Measurements from ENCODE around the gene EMILIN3. TPM values are rescaled to one million over a fixed set of nuclear protein-coding genes. Genes with fewer than 3 reads are reported as not detected.

The EMILIN3 gene
- total RNA-seq, 1 donor from 2014 or later, result 0.20 TPM

DNA sequence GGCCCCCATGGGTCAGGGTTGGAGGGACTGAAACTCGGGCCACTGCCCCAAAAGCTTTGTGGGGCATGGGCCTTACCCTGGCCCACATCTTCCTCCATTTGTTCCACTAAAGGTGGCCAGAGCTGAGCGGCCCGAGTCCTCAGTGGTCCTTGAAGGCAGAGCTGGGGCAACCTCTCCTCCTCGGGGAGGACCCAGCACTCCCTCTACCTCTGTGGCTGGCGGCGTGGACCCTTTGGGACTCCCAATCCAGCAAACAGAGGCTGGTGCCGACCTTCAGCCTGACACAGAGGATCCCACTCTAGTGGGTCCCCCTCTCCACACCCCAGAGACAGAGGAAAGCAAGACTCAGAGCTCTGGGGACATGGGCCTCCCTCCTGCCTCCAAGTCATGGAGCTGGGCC is 16.7 kb downstream of the EMILIN3 start:
- FAIRE-seq, result no peak
- TF ChIP-seq CTCF (IDR thresholded peaks at IDR 0.05; ENCODE audit: insufficient read depth, low read depth, low read length) (no peak), EZH2 (IDR thresholded peaks at IDR 0.05; ENCODE audit: insufficient read depth, low read length) (no peak)

DNA sequence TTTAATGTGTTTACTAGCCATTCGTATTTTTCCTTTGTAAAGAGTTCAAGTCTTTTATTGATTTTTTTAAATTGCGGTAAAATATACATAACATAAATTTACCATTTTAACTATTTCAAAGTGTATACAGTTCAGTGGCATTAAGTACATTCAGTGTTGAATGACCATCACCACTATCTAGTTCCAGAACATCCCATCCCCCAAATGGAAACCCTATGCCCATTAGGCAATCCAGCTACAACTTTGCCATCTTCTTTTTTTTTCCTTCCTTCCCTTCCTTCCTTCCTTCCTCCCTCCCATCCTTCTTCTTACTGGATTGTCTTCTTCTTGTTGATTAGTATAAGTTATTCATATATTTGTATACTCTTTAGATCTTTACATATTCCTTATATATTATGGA is 17.4 kb downstream of the EMILIN3 start:
- no peaks in the 10 kb centered on the region for H4K20me1 ChIP-seq (ENCODE audit: insufficient read depth, low read length)
- H3K27ac ChIP-seq (ENCODE audit: low read depth, low read length), result no peak overlapping the region
- Mint-ChIP-seq H3K9me3 (ENCODE audit: unreplicated experiment) (no peaks in the 10 kb centered on the region), H3K27me3 (ENCODE audit: low read depth, unreplicated experiment) (no peaks in the 10 kb centered on the region), H3K4me3 (ENCODE audit: unreplicated experiment) (no peak overlapping the region), H3K36me3 (ENCODE audit: low read depth, unreplicated experiment) (peaks cover 36% of the 10 kb centered on the region), H3K4me1 (ENCODE audit: low read depth, unreplicated experiment) (no peaks in the 10 kb centered on the region), H3K27ac (ENCODE audit: unreplicated experiment) (no peak overlapping the region)
- TF ChIP-seq EZH2 (IDR thresholded peaks at IDR 0.05; ENCODE audit: insufficient read depth, low read length) (no peak), CTCF (IDR thresholded peaks at IDR 0.05; ENCODE audit: insufficient read depth, low read depth, low read length) (no peak)
- no peak overlapping the region for H3K4me3 ChIP-seq (ENCODE audit: insufficient read depth, low read depth, low read length)
- no peaks in the 10 kb centered on the region for H3K79me2 ChIP-seq (ENCODE audit: insufficient read depth, low read length)
- no peaks in the 10 kb centered on the region for H3K27me3 ChIP-seq (ENCODE audit: insufficient read depth, low read length)
- H3K36me3 ChIP-seq (ENCODE audit: insufficient read depth, low read length), result no peaks in the 10 kb centered on the region
- no peak overlapping the region for H2AFZ ChIP-seq (ENCODE audit: low read depth, low read length)
- H3K9me3 ChIP-seq (ENCODE audit: insufficient read depth, low read depth, low read length), result no peaks in the 10 kb centered on the region
- no peak overlapping the region for H3K9ac ChIP-seq (ENCODE audit: low read length)
- H3K4me1 ChIP-seq (ENCODE audit: insufficient read depth, low read length), result no peaks in the 10 kb centered on the region
- H3K4me2 ChIP-seq (ENCODE audit: low read length), result no peak overlapping the region
- no peak for DNase-seq (ENCODE audit: low read depth)
- no peak for FAIRE-seq

More for the DNA sequence above, 16.7 kb downstream of the EMILIN3 start:
- Histone ChIP-seq H3K4me2 (ENCODE audit: low read length) (no peak overlapping the region), H3K4me1 (ENCODE audit: insufficient read depth, low read length) (no peaks in the 10 kb centered on the region), H3K27me3 (ENCODE audit: insufficient read depth, low read length) (no peaks in the 10 kb centered on the region), H3K4me3 (ENCODE audit: insufficient read depth, low read depth, low read length) (no peak overlapping the region), H3K27ac (ENCODE audit: low read depth, low read length) (no peak overlapping the region), H3K79me2 (ENCODE audit: insufficient read depth, low read length) (no peaks in the 10 kb centered on the region), H2AFZ (ENCODE audit: low read depth, low read length) (no peak overlapping the region), H3K9me3 (ENCODE audit: insufficient read depth, low read depth, low read length) (no peaks in the 10 kb centered on the region), H3K36me3 (ENCODE audit: insufficient read depth, low read length) (no peaks in the 10 kb centered on the region), H3K9ac (ENCODE audit: low read length) (no peak overlapping the region), H4K20me1 (ENCODE audit: insufficient read depth, low read length) (no peaks in the 10 kb centered on the region)
- no peaks in the 10 kb centered on the region for H3K4me1 Mint-ChIP-seq (ENCODE audit: low read depth, unreplicated experiment)
- H3K36me3 Mint-ChIP-seq (ENCODE audit: low read depth, unreplicated experiment), result peaks cover 39% of the 10 kb centered on the region
- no peak overlapping the region for H3K27ac Mint-ChIP-seq (ENCODE audit: unreplicated experiment)
- no peaks in the 10 kb centered on the region for H3K27me3 Mint-ChIP-seq (ENCODE audit: low read depth, unreplicated experiment)
- no peaks in the 10 kb centered on the region for H3K9me3 Mint-ChIP-seq (ENCODE audit: unreplicated experiment)
- DNase-seq (ENCODE audit: low read depth), result no peak
- H3K4me3 Mint-ChIP-seq (ENCODE audit: unreplicated experiment), result no peak overlapping the region

GRCh38 chr20:41348430-41349172 is 18.0 kb downstream of the EMILIN3 start:
- DNase-seq (ENCODE audit: low read depth) (no peak), FAIRE-seq (no peak)
- Histone ChIP-seq H3K4me1 (ENCODE audit: insufficient read depth, low read length) (no peaks in the 10 kb centered on the region), H3K4me2 (ENCODE audit: low read length) (no peak overlapping the region), H4K20me1 (ENCODE audit: insufficient read depth, low read length) (no peaks in the 10 kb centered on the region), H2AFZ (ENCODE audit: low read depth, low read length) (no peak overlapping the region), H3K79me2 (ENCODE audit: insufficient read depth, low read length) (no peaks in the 10 kb centered on the region), H3K27ac (ENCODE audit: low read depth, low read length) (no peak overlapping the region), H3K27me3 (ENCODE audit: insufficient read depth, low read length) (no peaks in the 10 kb centered on the region), H3K36me3 (ENCODE audit: insufficient read depth, low read length) (no peaks in the 10 kb centered on the region), H3K4me3 (ENCODE audit: insufficient read depth, low read depth, low read length) (no peak overlapping the region), H3K9ac (ENCODE audit: low read length) (no peak overlapping the region), H3K9me3 (ENCODE audit: insufficient read depth, low read depth, low read length) (no peaks in the 10 kb centered on the region)
- H3K4me3 Mint-ChIP-seq (ENCODE audit: unreplicated experiment), result no peak overlapping the region
- peaks cover 30% of the 10 kb centered on the region for H3K36me3 Mint-ChIP-seq (ENCODE audit: low read depth, unreplicated experiment)
- no peak overlapping the region for H3K27ac Mint-ChIP-seq (ENCODE audit: unreplicated experiment)
- no peaks in the 10 kb centered on the region for H3K27me3 Mint-ChIP-seq (ENCODE audit: low read depth, unreplicated experiment)
- no peaks in the 10 kb centered on the region for H3K4me1 Mint-ChIP-seq (ENCODE audit: low read depth, unreplicated experiment)
- TF ChIP-seq EZH2 (IDR thresholded peaks at IDR 0.05; ENCODE audit: insufficient read depth, low read length), result no peak
- TF ChIP-seq CTCF (IDR thresholded peaks at IDR 0.05; ENCODE audit: insufficient read depth, low read depth, low read length), result no peak
- no peaks in the 10 kb centered on the region for H3K9me3 Mint-ChIP-seq (ENCODE audit: unreplicated experiment)

Data from astrocyte (in vitro differentiated cells and primary cell).